Endothelial cell of umbilical vein (primary cell): Measurements from ENCODE around the gene AATF.

Source experiments
- CTCF ChIP-seq, 2 donors: IDR thresholded peaks; 1 replicate in 1 of 2; 2 replicates in 1 of 2; pipeline ENCODE4 v1.5.1; 2011; ENCODE audit warnings: low read length in 2 of 2, mild to moderate bottlenecking in 2 of 2, moderate library complexity in 2 of 2, control low read depth in 1 of 2, inconsistent platforms in 1 of 2, low read depth in 1 of 2; ENCODE audit not compliant: insufficient read depth in 1 of 2; ENCODE audit errors: extremely low read depth in 1 of 2
- EZH2 ChIP-seq: IDR thresholded peaks from 2 replicates; pipeline ENCODE4 v1.6.1; 2012; ENCODE audit warnings: borderline replicate concordance, low read depth, mild to moderate bottlenecking, moderate library complexity, low read length, inconsistent platforms; ENCODE audit not compliant: severe bottlenecking
- FOS ChIP-seq: IDR thresholded peaks from 2 replicates; pipeline ENCODE4 v1.6.1; 2011; ENCODE audit warnings: mild to moderate bottlenecking, low read length, moderate library complexity, borderline replicate concordance; ENCODE audit not compliant: insufficient read depth
- GATA2 ChIP-seq: IDR thresholded peaks from 2 replicates; pipeline ENCODE4 v1.7.0; 2011; ENCODE audit warnings: low read depth, mild to moderate bottlenecking, moderate library complexity, mixed read lengths, low read length; ENCODE audit not compliant: insufficient read length, insufficient read depth
- JUN ChIP-seq: IDR thresholded peaks from 2 replicates; pipeline ENCODE4 v1.6.1; 2011; ENCODE audit warnings: borderline replicate concordance, low read depth; ENCODE audit not compliant: insufficient read length, insufficient read depth
- MAX ChIP-seq: IDR thresholded peaks from 2 replicates; pipeline ENCODE4 v1.6.1; 2011; ENCODE audit not compliant: insufficient read depth, insufficient read length
- MYC ChIP-seq: IDR thresholded peaks from one replicate; pipeline ENCODE4 v1.6.1; 2011; ENCODE audit warnings: mild to moderate bottlenecking, low read depth, low read length
- POLR2A ChIP-seq: IDR thresholded peaks from 2 replicates; pipeline ENCODE4 v1.6.1; 2012; ENCODE audit warnings: low read depth, mild to moderate bottlenecking, control low read depth, low read length
- POLR2AphosphoS5 ChIP-seq: IDR thresholded peaks from 2 replicates; pipeline ENCODE4 v1.6.1; 2012; ENCODE audit warnings: low read depth, mild to moderate bottlenecking, control low read depth, low read length, moderate library complexity; ENCODE audit not compliant: insufficient read depth

- TF ChIP-seq CTCF (IDR thresholded peaks at IDR 0.05; ENCODE audit: extremely low read depth in 1 of 2, insufficient read depth in 1 of 2, low read depth in 1 of 2, low read length in 2 of 2) = no peak
- TF ChIP-seq EZH2 = no peak
- TF ChIP-seq MAX = no peak
- no peak for TF ChIP-seq POLR2AphosphoS5
- TF ChIP-seq POLR2A = no peak
- no peak for TF ChIP-seq MYC
- TF ChIP-seq FOS = no peak
- TF ChIP-seq JUN = no peak
- no peak for TF ChIP-seq GATA2
Measured at GRCh38 chr17:37024181-37024637, 75.5 kb downstream of the AATF start.
